Neural cell (in vitro differentiated cells): ENCODE results near the gene VPS35L.

Experiments used
- CTCF ChIP-seq: fragments of 450-650 bp; IDR thresholded peaks from 2 replicates; pipeline ENCODE4 v1.5.1; 2014; ENCODE audit warnings: antibody characterized with exemption, mild to moderate bottlenecking, moderate library complexity; ENCODE audit not compliant: poor library complexity, severe bottlenecking
- EP300 ChIP-seq: fragments of 450-650 bp; conservative IDR thresholded peaks from 2 replicates; pipeline ENCODE4 v1.6.1; 2014; ENCODE audit warnings: antibody characterized with exemption, mild to moderate bottlenecking, moderate library complexity; ENCODE audit not compliant: poor library complexity, severe bottlenecking
- EZH2 ChIP-seq: fragments of 200-600, 300-800 bp; shearing (Covaris generic), sonication (generic); IDR thresholded peaks from 2 replicates; pipeline ENCODE4 v1.6.1; 2014; ENCODE audit warnings: antibody characterized with exemption, low read length, borderline replicate concordance, mild to moderate bottlenecking; ENCODE audit not compliant: insufficient read depth, poor library complexity, severe bottlenecking
- MXI1 ChIP-seq: fragments of 450-650 bp; conservative IDR thresholded peaks from 2 replicates; pipeline ENCODE4 v1.6.1; 2014; ENCODE audit warnings: antibody characterized with exemption, mild to moderate bottlenecking; ENCODE audit not compliant: poor library complexity, severe bottlenecking
- POLR2AphosphoS5 ChIP-seq: IDR thresholded peaks from 2 replicates; pipeline ENCODE4 v1.6.1; 2012
- SMC3 ChIP-seq: fragments of 450-650 bp; conservative IDR thresholded peaks from 2 replicates; pipeline ENCODE4 v1.6.1; 2014; ENCODE audit warnings: antibody characterized with exemption, mild to moderate bottlenecking, moderate library complexity; ENCODE audit not compliant: poor library complexity

- TF ChIP-seq EZH2 (no peak), CTCF (no peak), MXI1 (no peak), SMC3 (no peak), EP300 (no peak), POLR2AphosphoS5 (no peak)
These were observed 69.5 kb downstream of the VPS35L start for GRCh38 chr16:19625039-19625438.
